Endothelial cell of umbilical vein (primary cell): Measurements from ENCODE around the gene NXPH4. TPM values are rescaled to one million over a fixed set of nuclear protein-coding genes. Genes with fewer than 3 reads are reported as not detected.

Source experiments
- BruUV-seq: library from RNA; stranded (reverse); fragments of 400-500 nt; replicated peaks from 2 replicates; lab custom pipeline; 2021; lab: Mats Ljungman, UMichigan
- CTCF ChIA-PET: fragments of 300-600, 350-600 bp; sonication (Branson Sonifier 250); formaldehyde crosslinking; loops from one replicate; lab custom pipeline; 2021; ENCODE audit warnings: antibody characterized with exemption, inconsistent platforms; lab: Charles Lee
- POLR2A ChIA-PET: fragments of 300-600, 350-600 bp; sonication (Branson Sonifier 250); formaldehyde crosslinking; loops from one replicate; lab custom pipeline; 2021; ENCODE audit warnings: antibody characterized with exemption, inconsistent platforms; lab: Charles Lee
- DNase-seq: peaks from one replicate; pipeline ENCODE4 v3.0.0-alpha.2; 2011; ENCODE audit warnings: low read depth, low spot score
- FAIRE-seq: peaks from 2 replicates; lab custom pipeline; 2011; peaks lifted over from hg19 to GRCh38; lab: Jason Lieb, UNC
- H2AFZ ChIP-seq: 2 replicates; pipeline ENCODE4 v1.6.0; 2012; ENCODE audit warnings: low read depth, low read length, control low read depth, inconsistent platforms
- H3K27ac ChIP-seq: 2 replicates; pipeline ENCODE4 v1.5.1; 2011; ENCODE audit warnings: low read depth, mild to moderate bottlenecking, control low read depth, low read length, moderate library complexity; ENCODE audit not compliant: insufficient read depth
- H3K27me3 ChIP-seq, 2 experiments: 2 replicates each; pipeline versions ENCODE4 v1.6.0 to v1.6.1; 2011; ENCODE audit warnings: low read length in 2 of 2, mixed read lengths in 1 of 2; ENCODE audit not compliant: control insufficient read depth in 2 of 2, insufficient read depth in 2 of 2
- H3K36me3 ChIP-seq, 2 experiments: 2 replicates in 1 of 2; 3 replicates in 1 of 2; pipeline ENCODE4 v1.5.1; 2011; ENCODE audit warnings: low read length in 2 of 2, mild to moderate bottlenecking in 1 of 2, moderate library complexity in 1 of 2; ENCODE audit not compliant: control insufficient read depth in 2 of 2, insufficient read depth in 2 of 2; ENCODE audit errors: extremely low read depth in 1 of 2
- H3K4me1 ChIP-seq: 3 replicates; pipeline ENCODE4 v1.5.1; 2011; ENCODE audit warnings: mild to moderate bottlenecking, low read length; ENCODE audit not compliant: control insufficient read depth, insufficient read depth; ENCODE audit errors: extremely low read depth
- H3K4me2 ChIP-seq: 2 replicates; pipeline ENCODE4 v1.6.1; 2011; ENCODE audit warnings: low read length, control low read depth, mixed read lengths; ENCODE audit not compliant: insufficient read depth
- H3K4me3 ChIP-seq, 3 experiments: fragments of 200-600 bp in 1 of 3; sonication (generic), shearing (Covaris generic) in 1 of 3; replicated peaks in 1 of 3; 2 replicates each; pipeline ENCODE4 v1.5.1; 2011 to 2016; ENCODE audit warnings: control low read depth in 3 of 3, low read length in 3 of 3, mild to moderate bottlenecking in 2 of 3, inconsistent platforms in 1 of 3, low read depth in 1 of 3, moderate library complexity in 1 of 3; ENCODE audit not compliant: insufficient read depth in 1 of 3
- H3K79me2 ChIP-seq: 2 replicates; pipeline ENCODE4 v1.6.0; 2012; ENCODE audit warnings: low read length, inconsistent platforms; ENCODE audit not compliant: control insufficient read depth, insufficient read depth
- H3K9ac ChIP-seq: replicated peaks from 2 replicates; pipeline ENCODE3; 2011; ENCODE audit warnings: low read length, control low read depth; ENCODE audit not compliant: insufficient read depth; ENCODE audit errors: extremely low read depth
- H3K9me1 ChIP-seq: replicated peaks from 3 replicates; pipeline ENCODE4 v1.6.0; 2011; ENCODE audit warnings: mild to moderate bottlenecking, low read length; ENCODE audit not compliant: control insufficient read depth, insufficient read depth; ENCODE audit errors: extremely low read depth
- H3K9me3 ChIP-seq: replicated peaks from 2 replicates; pipeline ENCODE4 v1.5.1; 2012; ENCODE audit warnings: low read length, inconsistent platforms; ENCODE audit not compliant: control insufficient read depth, insufficient read depth
- H4K20me1 ChIP-seq: replicated peaks from 2 replicates; pipeline ENCODE3; 2011; ENCODE audit warnings: mild to moderate bottlenecking, low read length; ENCODE audit not compliant: control insufficient read depth, insufficient read depth; ENCODE audit errors: extremely low read depth
- JUN ChIP-seq: IDR thresholded peaks from 2 replicates; pipeline ENCODE4 v1.6.1; 2011; ENCODE audit warnings: borderline replicate concordance, low read depth; ENCODE audit not compliant: insufficient read length, insufficient read depth
- MYC ChIP-seq: IDR thresholded peaks from one replicate; pipeline ENCODE4 v1.6.1; 2011; ENCODE audit warnings: mild to moderate bottlenecking, low read depth, low read length
- POLR2AphosphoS5 ChIP-seq: IDR thresholded peaks from 2 replicates; pipeline ENCODE4 v1.6.1; 2012; ENCODE audit warnings: low read depth, mild to moderate bottlenecking, control low read depth, low read length, moderate library complexity; ENCODE audit not compliant: insufficient read depth
- dilution Hi-C: fragments of 300-500 bp; cut with MboI; formaldehyde crosslinking; loops from one replicate; pipeline ENCODE4 v1.15.0; 2019; ENCODE audit warnings: low sequenced_read_pairs; ENCODE audit not compliant: extremely low pct_ligation_motif_present
- intact Hi-C: fragments of 100-400 bp; cut with micrococcal nuclease; formaldehyde crosslinking; loops from one replicate; pipeline ENCODE4 v1.10.0; 2022
- polyA plus RNA-seq, 4 experiments: library from polyadenylated mRNA; depleted of rRNA in 3 of 4; stranded (reverse) in 3 of 4; unstranded in 1 of 4; fragments of >200 nt; gene quantifications; 2 replicates each; pipeline versions ENCODE4 v1.2.1 to v1.2.3, GENCODE V29; 2011 to 2012; ENCODE audit warnings: missing spikeins in 1 of 4
- total RNA-seq: library from RNA; stranded (reverse); gene quantifications from 2 replicates; pipeline ENCODE4 v1.2.3, GENCODE V29; 2021
- TF ChIP-seq, protein P1 (sequence below), 2 donors: IDR thresholded peaks; 1 replicate in 1 of 2; 2 replicates in 1 of 2; pipeline ENCODE4 v1.5.1; 2011; ENCODE audit warnings: low read length in 2 of 2, mild to moderate bottlenecking in 2 of 2, moderate library complexity in 2 of 2, control low read depth in 1 of 2, inconsistent platforms in 1 of 2, low read depth in 1 of 2; ENCODE audit not compliant: insufficient read depth in 1 of 2; ENCODE audit errors: extremely low read depth in 1 of 2
- TF ChIP-seq, protein P2 (sequence below): IDR thresholded peaks from 2 replicates; pipeline ENCODE4 v1.6.1; 2011; ENCODE audit not compliant: insufficient read depth, insufficient read length

Gene NXPH4
- total and polyA plus RNA-seq, 2 donors (not counting 3 experiments of a cell fraction or from before 2014, with no cell fraction given) = 0.07 TPM; not detected in 1

DNA sequence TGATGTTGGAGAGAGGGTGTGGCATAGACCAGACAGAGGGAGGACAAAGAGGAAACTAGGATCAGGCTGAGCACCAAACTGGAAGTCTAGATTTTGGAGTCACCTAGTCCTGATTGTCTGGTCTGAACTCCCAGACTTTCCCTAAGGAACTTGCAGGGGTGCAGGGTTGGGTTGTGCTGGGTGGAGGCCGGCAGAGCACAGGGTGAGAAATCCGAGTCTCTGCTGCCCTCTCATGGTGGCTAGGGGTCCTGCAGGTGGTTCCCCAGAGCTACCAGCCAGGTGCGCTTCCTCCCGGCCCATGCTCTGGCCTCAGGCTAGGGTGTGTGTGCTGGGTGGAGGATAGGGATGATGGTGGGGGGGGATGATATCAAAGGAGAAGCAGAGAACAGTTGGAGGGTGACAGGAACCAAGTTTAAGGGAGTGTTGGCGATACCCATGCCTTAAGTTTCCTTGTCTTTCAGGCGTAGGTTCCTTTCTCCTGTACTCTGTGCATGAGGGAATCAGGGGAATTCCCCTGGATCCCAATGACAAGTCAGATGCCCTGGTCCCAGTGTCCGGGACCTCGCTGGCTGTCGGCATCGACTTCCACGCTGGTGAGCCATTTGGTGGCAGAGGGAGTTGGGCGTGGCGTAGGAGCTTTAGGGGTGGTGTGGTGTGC lies 33.5 kb upstream of the NXPH4 start:
- Histone ChIP-seq H3K4me1 (no peaks in the 10 kb centered on the region), H3K27me3 (peaks cover 2 to 5% of the 10 kb centered on the region in 2 experiments), H3K9me3 (no peaks in the 10 kb centered on the region), H3K27ac (no peak overlapping the region), H3K4me3 (no peak overlapping the region), H3K36me3 (no peaks in the 10 kb centered on the region), H2AFZ (no peak overlapping the region), H3K9ac (no peak overlapping the region), H3K9me1 (no peaks in the 10 kb centered on the region), H3K79me2 (no peaks in the 10 kb centered on the region), H3K4me2 (no peak overlapping the region), H4K20me1 (no peaks in the 10 kb centered on the region)
- ChIA-PET CTCF (interaction anchor here (0.6 to 10.3 kb wide), 18 partner anchors 11 to 165 kb away, joined by 3 to 164 read pairs (median 4); partner anchors contain the start of genes LRP1, SHMT2 and STAT6), POLR2A (no interaction called here)
- dilution Hi-C loops = no loop called here
- intact Hi-C loops = loop anchor here (1.0 kb wide), 3 partner anchors 59 to 175 kb away; no protein-coding TSS in a partner anchor
- TF ChIP-seq JUN (no peak), MYC (no peak), POLR2AphosphoS5 (no peak)
- TF ChIP-seq, protein P1, sequence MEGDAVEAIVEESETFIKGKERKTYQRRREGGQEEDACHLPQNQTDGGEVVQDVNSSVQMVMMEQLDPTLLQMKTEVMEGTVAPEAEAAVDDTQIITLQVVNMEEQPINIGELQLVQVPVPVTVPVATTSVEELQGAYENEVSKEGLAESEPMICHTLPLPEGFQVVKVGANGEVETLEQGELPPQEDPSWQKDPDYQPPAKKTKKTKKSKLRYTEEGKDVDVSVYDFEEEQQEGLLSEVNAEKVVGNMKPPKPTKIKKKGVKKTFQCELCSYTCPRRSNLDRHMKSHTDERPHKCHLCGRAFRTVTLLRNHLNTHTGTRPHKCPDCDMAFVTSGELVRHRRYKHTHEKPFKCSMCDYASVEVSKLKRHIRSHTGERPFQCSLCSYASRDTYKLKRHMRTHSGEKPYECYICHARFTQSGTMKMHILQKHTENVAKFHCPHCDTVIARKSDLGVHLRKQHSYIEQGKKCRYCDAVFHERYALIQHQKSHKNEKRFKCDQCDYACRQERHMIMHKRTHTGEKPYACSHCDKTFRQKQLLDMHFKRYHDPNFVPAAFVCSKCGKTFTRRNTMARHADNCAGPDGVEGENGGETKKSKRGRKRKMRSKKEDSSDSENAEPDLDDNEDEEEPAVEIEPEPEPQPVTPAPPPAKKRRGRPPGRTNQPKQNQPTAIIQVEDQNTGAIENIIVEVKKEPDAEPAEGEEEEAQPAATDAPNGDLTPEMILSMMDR (IDR thresholded peaks at IDR 0.05; ENCODE audit: extremely low read depth in 1 of 2, insufficient read depth in 1 of 2, low read depth in 1 of 2, low read length in 2 of 2) = peak; percentile 92 to 94
- TF ChIP-seq, protein P2, sequence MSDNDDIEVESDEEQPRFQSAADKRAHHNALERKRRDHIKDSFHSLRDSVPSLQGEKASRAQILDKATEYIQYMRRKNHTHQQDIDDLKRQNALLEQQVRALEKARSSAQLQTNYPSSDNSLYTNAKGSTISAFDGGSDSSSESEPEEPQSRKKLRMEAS = no peak
- BruUV-seq = no TSS peak
- DNase-seq (peak; percentile 50), FAIRE-seq (peak; percentile 92)
